H54 (cell line): ENCODE measurements around the gene RPUSD1.

Experiments used
- DNase-seq: peaks from one replicate; pipeline ENCODE4 v3.0.0; 2011; ENCODE audit warnings: low spot score, mixed read lengths; ENCODE audit not compliant: insufficient read length
- FAIRE-seq: peaks from 3 replicates; lab custom pipeline; 2011; peaks lifted over from hg19 to GRCh38; lab: Jason Lieb, UNC
- POLR2A ChIP-seq: IDR thresholded peaks from 2 replicates; pipeline ENCODE4 v1.6.1; 2011; ENCODE audit warnings: low read depth, mild to moderate bottlenecking, low read length

The RPUSD1 gene

GRCh38 chr16:736936-737481 is 51.2 kb downstream of the RPUSD1 start:
- DNase-seq (no peak), FAIRE-seq (no peak)
- TF ChIP-seq POLR2A, result no peak

- FAIRE-seq, result no peak
- no peak for DNase-seq
- TF ChIP-seq POLR2A, result no peak
Measured at GRCh38 chr16:735982-736453, 52.2 kb downstream of the RPUSD1 start.

GRCh38 chr16:734981-735881 is 53.0 kb downstream of the RPUSD1 start:
- no peak for TF ChIP-seq POLR2A
- no peak for FAIRE-seq
- no peak for DNase-seq
